Tongue (tissue), 2 donors: ENCODE results near the gene HSPA5. TPM values are rescaled to one million over a fixed set of nuclear protein-coding genes. Genes with fewer than 3 reads are reported as not detected.
"Not testable (repeated sequence)": the region's sequence is repeated elsewhere in the genome, so short reads cannot be mapped to it uniquely, and the experiment has no call there.

Experiments
- DNase-seq: peaks from one replicate; pipeline ENCODE4 v3.0.0-alpha.2; 2015
- total RNA-seq: library from RNA; depleted of rRNA; stranded (reverse); fragments of >200 nt; gene quantifications from one replicate; pipeline ENCODE4 v1.2.3, GENCODE V29; 2014

HSPA5 gene
- total RNA-seq = 122 TPM

DNA sequence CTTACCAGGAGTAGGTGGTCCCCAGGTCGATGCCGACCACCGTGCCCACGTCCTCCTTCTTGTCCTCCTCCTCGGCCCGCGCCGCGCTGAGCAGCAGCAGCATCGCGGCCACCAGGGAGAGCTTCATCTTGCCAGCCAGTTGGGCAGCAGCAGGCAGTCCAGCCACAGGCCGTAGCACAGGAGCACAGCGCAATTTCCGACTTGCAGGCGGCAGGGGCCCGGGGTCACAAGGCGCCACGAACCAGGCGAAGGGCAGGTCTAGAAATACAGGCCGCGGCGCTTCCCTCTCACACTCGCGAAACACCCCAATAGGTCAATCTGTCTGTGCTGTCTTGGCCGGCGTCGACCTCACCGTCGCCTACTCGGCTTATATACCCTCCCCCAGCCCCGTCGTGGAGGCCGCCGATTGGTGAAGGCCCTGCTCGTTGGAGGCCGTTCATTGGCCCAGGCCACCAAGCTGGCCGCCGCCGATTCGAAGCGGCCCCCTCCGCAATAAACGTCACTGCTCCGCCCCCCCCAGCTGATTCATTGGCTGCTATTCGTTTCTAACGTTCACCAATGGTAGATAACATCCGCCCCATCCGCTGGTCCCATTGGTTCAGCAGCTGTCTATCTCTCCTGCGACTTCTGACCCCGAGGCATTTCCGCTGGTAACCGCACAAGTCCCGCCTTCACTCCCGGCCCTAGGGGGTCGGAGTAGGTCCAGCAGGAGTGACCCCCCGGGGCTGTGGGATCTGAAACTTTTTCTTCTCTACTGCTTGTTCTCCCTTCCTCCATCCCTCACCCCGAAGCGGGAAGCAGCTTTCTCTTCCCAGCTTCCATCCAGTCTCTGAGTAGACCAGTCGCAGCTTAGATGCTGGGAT, at the start of gene HSPA5:
Gene HSPA5, minus strand, starts transcription at position 344 of the 863 bp plus-strand sequence. Its CDS starts 217 bp downstream, at position 127.
- DNase-seq = peak; percentile 100

DNA sequence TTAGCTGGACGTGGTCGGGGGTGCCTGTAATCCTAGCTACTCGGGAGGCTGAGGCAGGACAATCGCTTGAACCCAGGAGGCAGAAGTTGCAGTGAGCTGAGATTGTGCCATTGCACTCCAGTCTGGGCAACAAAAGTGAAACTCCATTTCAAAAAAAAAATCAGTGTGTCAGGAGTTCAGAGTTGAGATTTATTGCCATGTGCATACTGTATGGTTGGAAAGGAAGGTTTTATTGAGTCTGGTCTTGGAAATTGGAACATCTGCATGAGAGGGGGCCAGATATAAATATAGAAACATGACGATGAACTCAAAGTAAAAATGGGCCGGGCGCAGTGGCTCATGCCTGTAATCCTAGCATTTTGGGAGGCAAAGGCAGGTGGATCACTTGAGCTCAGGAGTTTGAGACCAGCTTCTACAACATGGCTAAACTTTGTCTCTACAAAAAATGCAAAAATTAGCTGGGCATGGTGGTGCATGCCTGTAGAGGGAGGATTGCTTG, 45.8 kb upstream of the HSPA5 start:
- DNase-seq = not testable (repeated sequence)

DNA sequence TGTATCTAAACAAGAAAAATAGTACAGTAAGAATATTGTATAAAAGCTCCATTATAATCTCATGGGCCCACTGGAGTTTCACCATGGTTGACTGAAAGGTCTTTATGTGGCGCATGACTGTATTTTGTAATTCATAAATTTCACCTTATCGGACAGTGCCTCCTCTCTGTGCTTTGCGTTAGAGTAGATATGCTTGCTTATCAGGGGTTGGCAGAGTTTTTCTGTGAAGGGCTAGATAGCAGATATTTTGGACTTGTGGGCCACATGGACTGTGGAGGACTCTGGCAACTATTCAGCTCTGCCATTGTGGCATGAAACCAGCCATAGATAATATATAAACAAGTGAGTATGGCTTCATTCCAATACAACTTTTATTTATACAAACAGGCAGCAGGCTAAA, 43.7 kb upstream of the HSPA5 start:
- DNase-seq = peak; percentile 14

DNA sequence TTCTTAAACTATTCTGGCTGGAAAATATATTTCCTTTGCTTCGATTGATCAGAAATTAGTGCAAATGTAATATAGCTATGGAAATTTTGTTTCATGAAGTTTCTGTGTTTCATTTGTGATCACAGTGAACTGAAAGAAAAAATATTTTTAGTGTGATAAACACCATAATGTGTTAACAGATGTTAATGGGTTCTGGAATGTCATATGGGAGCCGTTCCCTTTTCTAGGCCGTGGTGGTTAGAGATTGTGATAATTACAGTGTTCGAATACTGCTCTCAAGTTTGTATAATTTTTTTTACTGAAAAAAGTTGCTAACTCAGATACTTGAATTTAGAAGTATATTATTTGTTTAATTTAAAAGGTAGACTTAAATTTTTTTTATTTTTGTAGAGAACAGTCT, 39.8 kb upstream of the HSPA5 start:
- DNase-seq = no peak

DNA sequence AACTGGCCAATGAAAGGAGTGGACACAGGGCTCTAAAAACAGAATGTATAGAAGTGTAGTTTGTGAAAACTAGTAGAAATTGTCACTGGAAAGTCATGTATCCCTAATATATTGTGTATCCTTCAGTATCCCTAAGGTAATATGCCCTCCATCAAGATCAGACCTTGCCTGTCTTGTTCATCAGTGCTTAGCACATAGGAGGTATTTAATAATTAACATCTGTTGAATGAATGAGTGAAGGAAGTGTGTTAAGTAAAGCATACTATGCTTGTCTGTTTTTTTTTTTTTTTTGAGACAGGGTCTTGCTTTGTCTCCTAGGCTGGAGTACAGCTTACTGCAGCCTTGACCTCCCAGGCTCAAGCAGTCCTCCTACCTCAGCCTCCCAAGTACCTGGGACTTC, 36.3 kb upstream of the HSPA5 start:
- no peak for DNase-seq

DNA sequence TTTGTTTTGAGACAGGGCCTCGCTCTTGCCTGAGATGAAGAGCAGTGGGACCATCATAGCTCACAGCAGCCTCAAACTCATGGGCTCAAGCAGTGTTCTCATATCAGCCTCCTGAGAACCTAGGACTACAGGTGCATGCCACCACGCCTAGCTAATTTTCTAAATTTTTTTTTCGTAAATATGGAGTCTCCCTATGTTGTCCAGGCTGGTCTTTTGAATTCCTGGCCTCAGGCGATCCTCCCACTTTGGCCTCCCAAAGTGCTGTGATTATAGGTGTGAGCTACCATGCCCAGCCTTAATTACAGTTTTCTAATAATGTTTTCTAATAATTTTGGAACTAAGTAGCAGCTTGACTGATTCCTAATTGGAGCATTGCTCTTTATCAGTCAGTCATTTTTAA, 35.6 kb upstream of the HSPA5 start:
- DNase-seq = no peak

DNA sequence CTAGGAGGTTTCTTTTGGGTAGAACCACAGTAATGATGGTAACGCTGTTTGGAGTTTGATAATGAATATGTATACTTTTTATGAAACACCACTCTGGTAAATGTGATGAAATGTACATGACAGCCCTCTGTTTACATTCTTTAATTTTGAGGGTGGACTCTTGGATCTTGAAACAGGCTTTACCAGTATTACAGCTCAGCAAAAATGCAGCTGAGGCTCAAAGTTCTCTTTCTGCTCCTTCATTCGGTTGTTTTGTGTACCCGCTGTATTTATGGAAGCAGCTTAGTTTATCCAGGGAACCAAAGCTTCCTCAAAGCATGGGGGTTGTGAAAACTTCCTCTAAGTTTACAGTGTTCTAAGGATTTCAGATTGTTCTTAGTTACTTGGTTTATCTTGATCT, 31.6 kb upstream of the HSPA5 start:
- DNase-seq = peak; percentile 43

DNA sequence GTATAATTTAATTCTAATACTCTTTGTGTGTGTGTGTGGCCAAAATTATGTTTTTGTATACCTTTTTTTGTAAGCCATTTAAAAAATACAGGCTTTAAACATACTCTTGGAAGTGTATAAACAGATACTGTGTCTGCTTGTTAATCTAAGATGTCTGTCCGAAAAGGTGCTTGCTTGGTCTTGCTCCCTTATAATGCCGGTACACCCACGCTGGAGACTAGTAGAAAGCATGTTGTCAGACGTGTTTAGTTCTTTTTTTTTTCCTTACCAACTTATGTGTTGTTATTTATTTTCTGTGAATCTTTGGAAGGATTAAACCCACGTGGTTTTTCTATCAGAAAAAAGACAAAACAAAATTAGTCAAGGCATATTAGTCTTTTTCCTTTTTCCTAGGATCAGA, 29.9 kb upstream of the HSPA5 start:
- DNase-seq = no peak

DNA sequence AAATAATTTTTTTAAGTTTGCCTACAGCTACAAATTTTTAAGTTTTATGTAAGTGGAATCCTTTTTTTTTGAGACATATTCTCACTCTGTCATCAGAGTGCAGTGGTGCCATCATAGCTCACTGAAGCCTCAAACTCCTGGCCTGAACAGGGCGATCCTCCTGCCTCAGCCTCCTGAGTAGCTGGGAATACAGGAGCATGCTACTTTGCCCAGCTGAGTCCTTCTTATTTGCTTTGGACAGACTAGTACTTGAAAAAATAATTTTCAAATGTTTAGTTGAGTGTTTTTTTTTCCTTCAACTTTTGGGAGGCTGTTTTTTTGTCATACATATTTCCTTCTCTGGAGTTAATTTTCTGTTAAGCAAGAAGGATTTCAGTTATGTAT, 27.9 kb upstream of the HSPA5 start:
- no peak for DNase-seq

DNA sequence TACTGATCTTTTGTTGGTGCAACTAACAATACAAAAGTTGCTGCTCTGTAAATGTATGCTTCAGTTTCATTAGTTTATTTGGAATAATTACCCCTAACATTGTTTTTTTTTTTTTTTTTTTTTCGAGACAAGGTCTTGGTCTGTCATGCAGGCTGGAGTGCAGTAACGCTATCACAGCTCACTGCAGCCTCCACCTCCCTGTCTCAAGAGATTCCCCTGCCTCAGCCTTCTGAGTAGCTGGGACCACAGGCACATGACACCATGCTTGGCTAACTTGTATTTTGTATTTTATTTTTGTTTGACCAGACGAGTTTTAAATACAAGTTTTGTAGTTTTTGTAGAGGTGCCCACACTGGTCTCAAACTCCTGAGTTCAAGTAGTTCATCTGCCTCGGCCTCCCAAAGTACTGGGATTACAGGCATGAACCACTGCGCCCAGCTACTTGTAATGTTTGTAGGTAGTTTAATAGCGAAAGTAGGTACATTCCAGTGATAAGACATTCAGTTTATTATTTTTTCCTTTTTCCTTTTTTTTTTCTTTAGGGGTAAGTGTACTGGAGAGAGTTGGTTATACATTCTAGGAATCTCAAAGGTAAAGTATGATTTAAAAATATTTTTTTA, 27.4 kb upstream of the HSPA5 start:
- no peak for DNase-seq

DNA sequence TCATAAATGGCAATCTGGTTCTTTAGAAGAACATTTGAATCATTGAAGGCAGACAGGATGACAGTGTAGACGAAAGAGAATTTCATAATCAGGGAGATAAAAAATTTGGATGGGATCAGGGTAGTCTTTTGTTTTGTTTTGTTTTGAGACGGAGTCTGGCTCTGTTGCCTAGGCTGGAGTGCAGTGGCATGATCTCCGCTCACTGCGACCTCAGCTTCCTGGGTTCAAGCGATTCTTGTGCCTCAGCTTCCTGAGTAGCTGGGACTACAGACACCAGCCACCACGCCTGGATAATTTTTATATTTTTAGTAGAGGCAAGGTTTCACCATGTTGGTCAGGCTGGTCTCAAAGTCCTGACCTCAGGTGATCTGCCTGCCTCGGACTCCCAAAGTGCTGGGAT, 22.9 kb upstream of the HSPA5 start:
- DNase-seq = not testable (repeated sequence)

DNA sequence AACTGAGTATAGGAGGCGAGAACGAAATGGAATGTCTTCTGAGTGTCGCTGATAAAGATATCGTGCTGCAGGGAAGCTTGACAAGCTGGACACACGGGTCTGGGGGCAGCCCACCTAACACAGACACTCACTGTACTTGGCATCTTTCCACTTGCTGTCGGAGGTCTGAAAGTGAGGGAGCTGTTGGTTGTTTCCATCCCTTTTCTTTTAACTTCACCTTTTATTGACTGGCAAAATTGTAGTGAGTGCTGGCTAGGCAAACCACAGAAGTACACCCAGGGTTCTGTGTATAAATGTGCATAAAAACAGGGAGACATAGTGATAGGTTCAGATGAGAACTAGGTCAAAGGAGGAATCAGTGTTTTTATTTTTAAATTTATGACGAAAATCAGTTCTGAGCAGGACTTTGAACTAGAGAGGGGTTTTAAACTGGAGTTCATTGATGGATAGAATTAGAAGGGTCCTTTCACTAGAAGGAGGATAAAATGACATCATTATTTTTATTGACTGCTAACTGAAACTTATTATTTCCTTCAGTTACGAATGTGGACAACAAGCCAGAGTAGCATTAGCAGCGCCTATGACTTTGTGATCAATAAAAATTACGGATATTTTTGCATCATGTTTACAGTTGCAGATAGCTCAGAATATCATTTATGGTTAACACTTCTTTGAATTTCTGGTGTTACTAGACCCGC, 21.3 kb upstream of the HSPA5 start:
- peak; percentile 51 for DNase-seq

DNA sequence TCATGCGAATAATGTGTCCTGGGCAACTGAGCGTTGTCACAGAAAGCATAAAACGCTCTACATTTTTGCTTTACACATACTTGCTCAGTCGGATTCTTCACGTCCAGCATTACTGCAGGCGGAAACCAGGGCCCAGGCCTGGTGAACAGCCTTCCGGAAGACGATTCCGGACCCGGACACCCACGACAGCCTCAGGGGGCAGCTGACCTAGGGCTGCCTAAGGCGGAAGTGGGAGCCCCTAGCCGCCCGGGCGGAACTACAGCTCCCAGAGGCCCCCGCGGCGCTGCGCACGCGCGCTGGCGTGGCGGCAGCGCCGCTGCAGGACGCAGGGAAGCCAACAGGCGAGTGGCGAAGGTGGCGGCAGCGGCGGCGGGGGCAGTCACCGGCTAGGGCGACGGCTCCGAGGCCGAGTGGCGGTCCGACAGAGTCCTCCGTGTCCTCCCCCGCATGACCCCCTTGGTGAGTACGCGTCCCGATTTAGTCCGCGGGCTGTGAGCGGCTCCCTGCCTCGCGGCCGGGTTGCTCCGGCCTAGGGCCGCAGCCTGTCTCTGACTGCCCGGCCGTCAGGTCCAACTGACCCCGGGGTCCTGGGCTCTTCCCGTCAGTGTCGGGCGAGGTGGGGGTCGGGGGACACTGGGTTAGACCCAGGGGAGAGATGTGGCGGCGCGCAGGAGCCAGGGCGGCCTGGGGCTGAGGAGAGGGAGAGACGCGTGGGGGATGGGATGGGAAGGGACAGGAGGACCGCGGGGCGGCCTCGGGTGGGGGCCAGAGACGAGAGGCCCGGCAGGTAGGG, 20.6 kb upstream of the HSPA5 start, which contains the start of gene GAPVD1:
Gene GAPVD1, plus strand, starts transcription at position 326 of the 793 bp plus-strand sequence. CDS start 37,096 bp downstream, outside the sequence.
- peak; percentile 94 for DNase-seq

DNA sequence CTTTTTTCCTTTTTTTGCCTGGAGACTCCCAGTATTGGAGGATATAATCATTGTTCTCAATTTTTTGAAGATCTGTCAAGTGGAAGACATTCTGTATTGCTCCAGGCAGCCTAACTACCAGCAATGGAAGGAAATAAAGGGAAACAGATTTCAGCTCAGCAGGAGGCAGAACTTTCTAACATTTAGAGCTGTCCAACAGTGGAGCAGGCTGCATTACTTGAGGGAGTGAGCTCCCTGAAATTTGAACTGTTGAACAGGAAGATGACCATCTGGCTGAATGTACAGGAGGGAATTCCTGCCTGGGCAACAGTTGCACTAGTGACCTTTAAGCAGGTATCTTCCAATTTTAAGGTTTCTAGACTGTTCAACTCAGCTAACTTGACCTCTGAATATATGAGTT, 19.4 kb upstream of the HSPA5 start:
- DNase-seq = no peak

DNA sequence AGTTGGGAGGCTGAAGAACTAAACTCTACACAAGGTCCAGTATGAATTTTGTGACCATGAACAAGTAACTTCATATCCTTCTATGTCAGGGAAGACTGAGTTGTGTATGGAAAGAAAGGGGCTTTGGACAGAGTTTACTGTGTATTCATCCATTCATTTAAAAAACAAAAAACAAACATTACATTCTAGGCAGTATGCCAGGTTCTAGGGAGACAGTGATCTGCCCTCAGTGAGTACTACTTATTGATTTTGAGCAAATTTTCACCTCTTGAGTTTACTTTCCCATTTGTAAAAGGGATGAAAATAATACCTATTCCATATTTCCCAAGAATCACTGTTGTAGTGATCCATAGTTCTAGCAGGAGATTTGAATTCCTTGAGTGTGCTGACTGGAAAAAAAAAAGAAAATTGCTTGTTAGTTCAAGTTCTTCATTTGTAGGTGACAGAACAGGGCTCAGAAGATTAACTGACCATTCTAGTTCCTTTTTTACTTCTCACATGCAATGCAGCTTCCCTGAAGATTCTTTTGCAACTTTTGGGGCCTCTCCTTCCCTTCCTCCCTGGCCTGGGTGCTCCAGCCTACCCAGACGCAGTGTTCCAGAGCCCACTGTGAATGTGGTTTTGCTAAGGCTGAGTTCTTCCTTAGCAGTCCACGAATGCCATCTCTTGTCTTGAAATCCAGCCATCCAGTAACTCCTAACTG, 17.8 kb upstream of the HSPA5 start:
- DNase-seq = no peak

DNA sequence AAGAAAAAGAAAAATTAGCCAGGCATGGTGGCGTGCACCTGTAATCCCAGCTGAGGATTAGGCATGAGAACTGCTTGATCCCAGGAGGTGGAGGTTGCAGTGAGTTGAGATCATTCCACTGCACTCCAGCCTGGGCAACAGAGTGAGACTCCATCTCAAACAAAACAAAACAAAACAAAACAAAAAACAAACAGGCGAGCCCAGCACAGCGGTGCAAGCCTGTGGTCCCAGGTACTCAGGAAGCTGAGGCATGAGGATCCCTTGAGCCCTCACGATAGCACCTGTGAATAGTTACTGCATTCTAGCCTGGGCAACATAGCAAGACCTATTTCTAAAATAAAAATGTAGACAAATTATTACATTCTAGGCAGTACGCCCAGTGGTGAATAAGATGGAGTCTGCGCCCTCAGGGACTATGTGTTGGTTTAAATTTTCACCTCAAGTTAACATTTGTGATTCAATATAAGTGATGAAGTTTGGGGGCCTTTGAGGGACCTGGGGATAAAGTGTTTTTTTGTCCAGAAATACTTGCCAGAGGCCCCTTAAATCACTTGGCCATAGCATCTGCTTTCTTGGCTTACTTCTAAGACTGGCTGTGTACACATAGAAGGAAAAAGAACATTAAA, 17.1 kb upstream of the HSPA5 start:
- DNase-seq = no peak

DNA sequence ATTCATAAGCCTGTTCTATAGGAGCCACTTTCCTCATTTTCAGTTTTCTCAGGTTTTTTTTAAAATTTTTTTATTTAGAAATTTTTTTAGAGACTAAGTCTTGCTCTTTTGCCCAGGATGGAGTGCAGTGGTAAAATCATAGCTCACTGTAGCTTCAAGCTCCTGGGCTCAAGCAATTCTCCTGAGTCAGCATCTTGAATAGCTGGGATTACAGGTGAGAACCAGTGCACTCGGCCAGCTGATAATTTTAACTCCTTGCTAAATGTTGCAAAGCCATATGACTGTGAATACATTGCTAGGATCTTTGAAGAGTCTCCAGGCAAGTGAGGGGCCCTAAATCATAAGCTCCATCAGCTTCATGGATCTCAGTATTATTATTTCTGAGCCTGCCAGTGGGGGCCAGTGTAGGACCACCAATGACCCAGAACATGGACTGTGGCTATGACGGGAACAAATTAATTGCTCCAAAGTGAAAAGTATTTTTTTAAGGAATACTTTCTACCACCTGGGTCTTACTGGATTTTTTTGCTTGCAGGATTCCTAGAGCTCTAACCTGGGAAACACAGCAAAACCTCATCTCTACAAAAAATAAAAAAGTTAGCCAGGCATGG, 14.7 kb upstream of the HSPA5 start:
- peak; percentile 32 for DNase-seq

DNA sequence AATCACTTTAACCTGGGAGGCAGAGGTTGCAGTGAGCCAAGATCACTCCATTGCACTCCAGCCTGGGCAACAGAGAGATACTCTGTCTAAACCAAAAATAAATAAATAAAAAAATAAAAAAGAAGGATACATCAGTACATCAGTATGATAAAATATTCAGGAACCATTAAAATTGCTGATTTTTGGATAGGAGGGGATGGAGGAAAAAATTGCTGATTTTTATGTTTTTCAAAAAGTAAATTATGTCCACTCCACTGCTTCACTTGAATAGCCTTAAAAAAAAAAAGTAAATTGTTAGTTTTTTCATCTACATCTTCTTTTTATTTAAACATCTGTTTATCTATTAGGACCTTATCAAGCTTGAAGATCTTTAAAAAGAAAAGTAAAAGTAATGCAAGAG, 13.1 kb upstream of the HSPA5 start:
- DNase-seq = no peak

DNA sequence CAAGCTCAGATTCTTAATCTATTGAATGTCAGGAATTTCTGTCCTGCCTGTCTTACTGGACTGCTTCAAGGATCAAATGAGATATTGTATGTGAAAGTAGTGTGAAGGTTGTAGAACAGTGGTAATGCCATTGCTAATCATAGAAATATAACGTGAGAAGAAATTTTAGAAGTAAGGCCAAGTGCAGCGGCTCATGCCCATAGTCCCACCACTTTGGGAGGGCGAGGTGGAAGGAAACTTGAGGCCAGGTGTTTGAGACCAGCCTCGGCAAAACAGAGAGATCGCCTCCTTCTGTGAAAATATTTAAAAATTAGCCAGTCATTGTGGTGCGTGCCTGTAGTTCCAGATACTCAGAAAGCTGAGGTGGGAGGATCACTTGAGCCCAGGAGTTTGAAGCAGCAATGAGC, 5.1 kb upstream of the HSPA5 start:
- no peak for DNase-seq

DNA sequence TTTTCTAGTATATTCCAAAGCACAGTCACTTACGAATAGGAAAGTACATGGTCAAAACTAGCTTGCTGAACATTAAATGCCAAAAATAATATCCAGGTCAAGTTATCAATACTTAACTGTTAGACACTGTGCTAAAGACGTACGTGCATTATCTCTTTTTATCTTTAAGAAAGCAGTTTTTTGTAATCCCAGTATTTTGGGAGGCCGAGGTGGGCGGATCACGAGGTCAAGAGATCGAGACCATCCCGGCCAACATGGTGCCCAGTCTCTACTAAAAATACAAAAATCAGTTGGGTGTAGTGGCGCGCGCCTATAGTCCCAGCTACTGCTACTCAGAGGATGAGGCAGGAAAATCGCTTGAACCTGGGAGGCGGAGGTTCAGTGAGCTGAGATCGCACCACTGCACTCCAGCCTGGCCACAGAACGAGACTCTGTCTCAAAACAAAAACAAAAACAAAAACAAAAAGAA, 2.7 kb upstream of the HSPA5 start:
- DNase-seq = no peak
